ENCODE measurements around the gene ARHGEF17. TPM values are rescaled to one million over a fixed set of nuclear protein-coding genes. Genes with fewer than 3 reads are reported as not detected.

ARHGEF17 gene
- total RNA-seq, 2 donors from 2014 or later = 6.8 to 14.4 TPM

- DNase-seq (no peak), ATAC-seq (no peak)
- intact Hi-C loops (cut with DNase I, micrococcal nuclease) = loop anchor here in 1 of 2 donors (10.0 kb wide), 1 partner anchor 250 kb away; no protein-coding TSS in a partner anchor
Observed at GRCh38 chr11:73405146-73405510, 97.1 kb downstream of the ARHGEF17 start.

DNA sequence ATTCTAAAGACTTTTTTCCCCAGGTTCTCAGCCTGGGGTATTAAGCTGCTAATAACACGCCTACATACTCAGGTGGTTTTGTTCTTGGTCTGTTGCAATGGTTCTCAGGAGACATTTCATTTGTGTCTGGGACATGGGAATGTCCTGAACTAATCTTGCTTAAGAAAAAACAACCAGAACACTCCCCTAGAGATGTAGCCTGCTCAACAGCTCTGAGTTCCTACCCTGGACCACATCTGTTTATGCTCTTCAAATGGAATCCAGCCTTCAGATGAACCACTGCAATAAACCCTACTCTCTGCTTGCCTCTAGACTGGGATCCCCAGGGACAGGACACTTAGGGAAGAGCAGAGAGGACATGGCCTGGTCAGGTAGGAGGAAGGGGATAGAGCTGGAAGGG is 98.1 kb downstream of the ARHGEF17 start:
- intact Hi-C loops (cut with DNase I, micrococcal nuclease) = loop anchor here in 1 of 2 donors (10.0 kb wide), 1 partner anchor 249 kb away; no protein-coding TSS in a partner anchor
- ATAC-seq (no peak), DNase-seq (no peak)

- intact Hi-C loops (cut with DNase I, micrococcal nuclease) = loop anchor here in 1 of 2 donors (10.0 kb wide), 1 partner anchor 248 kb away; no protein-coding TSS in a partner anchor
- DNase-seq (no peak), ATAC-seq (no peak)
Observed at GRCh38 chr11:73406619-73407018, 98.5 kb downstream of the ARHGEF17 start.

GRCh38 chr11:73409431-73409830 is 101.4 kb downstream of the ARHGEF17 start:
- DNase-seq (no peak), ATAC-seq (no peak)
- intact Hi-C loops (cut with DNase I, micrococcal nuclease) = loop anchor here in 1 of 2 donors (10.0 kb wide), 1 partner anchor 245 kb away; no protein-coding TSS in a partner anchor

DNA sequence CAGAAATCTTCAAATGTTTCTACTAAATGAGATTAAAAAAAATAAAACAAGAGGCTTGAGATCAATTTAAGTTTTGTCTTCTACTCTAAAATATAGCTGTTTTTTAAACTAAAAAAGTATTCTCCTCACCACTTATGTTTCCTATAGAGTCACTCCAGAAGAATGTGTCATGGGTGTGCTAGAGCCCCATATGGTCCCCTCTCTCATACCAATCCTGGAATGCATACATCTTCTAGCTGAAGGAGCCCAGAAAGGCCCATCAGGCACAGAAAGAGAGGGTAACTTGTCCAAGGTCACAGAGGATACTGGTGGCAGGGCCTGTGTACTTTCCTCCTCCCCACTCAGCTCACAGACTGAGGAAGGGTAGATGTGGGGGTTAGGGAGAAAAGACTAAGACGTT is 102.6 kb downstream of the ARHGEF17 start:
- intact Hi-C loops (cut with DNase I, micrococcal nuclease) = no loop called here
- no peak for ATAC-seq
- no peak for DNase-seq

- intact Hi-C loops (cut with DNase I, micrococcal nuclease) = no loop called here
- DNase-seq (no peak), ATAC-seq (no peak)
Observed at GRCh38 chr11:73411031-73411430, 103.0 kb downstream of the ARHGEF17 start.

DNA sequence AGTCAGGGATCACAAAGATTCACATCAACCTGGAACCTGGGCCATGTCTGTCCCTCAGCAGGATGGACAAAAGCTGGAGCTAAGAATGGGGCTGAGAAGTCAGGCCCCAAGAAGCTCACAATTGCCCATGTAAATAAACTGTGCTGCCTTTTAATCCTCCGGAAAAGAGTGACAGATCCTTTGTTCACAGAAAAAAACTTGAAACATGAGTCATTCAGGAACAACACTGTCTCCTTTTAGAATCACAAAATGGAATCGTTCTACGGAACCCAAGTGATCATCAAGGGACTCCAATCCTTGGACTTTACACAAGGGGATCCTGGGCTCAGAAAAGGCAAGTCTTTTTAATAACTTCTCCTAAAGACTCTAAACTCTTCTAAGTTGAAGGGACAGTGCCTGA is 104.2 kb downstream of the ARHGEF17 start:
- intact Hi-C loops (cut with DNase I, micrococcal nuclease) = no loop called here
- ATAC-seq (no peak), DNase-seq (no peak)

DNA sequence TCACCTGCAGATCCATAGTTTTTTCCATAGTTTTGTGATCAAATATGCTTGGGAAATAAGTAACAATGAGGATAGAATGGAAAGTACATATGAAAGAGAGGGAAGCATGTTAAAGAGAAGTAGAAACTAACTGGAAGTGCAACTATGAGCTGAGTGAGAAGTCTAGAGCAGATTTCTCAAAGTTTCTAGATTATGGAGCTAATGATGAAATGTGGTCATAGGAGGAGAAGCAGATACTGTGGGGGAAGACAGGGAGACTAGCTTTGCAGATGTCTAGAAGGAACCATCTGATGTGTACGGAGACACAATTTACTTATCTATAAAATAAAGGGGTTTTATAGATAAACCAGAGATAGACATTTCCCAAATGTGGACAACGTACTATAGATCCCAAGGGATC is 105.2 kb downstream of the ARHGEF17 start:
- intact Hi-C loops (cut with DNase I, micrococcal nuclease) = no loop called here
- DNase-seq = no peak
- no peak for ATAC-seq

DNA sequence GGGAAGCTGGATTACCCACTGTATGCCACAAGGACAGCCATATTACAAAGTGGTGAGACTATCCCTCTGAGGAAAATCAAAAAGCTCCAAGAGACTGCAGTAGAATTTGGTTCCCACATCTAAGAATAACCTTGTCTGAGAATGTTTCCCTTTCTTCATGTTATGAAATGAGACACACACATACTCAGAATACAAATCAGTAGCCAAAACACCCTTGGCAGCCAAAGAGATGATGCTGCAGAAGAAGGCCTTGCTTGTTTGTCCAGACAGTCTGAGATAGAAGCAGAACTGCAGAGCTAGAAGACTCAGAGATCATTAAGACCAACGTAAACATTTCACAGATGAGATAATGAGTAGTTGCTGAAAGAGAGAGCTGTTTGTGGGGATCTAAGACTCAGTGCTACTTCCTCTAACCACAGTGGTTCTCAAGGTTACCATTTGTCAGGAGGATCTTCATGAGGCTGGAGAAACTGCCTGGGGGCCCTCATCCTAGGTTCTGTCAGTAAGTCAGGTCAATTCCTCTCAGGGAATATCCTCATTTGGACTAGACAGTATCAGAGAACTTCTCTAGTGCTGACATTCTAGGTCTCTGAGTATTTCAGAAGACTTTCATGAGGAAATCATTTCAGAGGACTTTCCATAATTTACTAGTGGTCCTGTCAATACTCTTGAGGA is 107.0 kb downstream of the ARHGEF17 start:
- intact Hi-C loops (cut with DNase I, micrococcal nuclease) = no loop called here
- DNase-seq = no peak
- ATAC-seq = no peak

GRCh38 chr11:73415854-73416615 is 108.0 kb downstream of the ARHGEF17 start:
- DNase-seq (no peak), ATAC-seq (no peak)
- intact Hi-C loops (cut with DNase I, micrococcal nuclease) = no loop called here

- ATAC-seq = no peak
- intact Hi-C loops (cut with DNase I, micrococcal nuclease) = no loop called here
Observed at GRCh38 chr11:73416786-73417185, 108.7 kb downstream of the ARHGEF17 start.

More at GRCh38 chr11:73416786-73417185, 108.7 kb downstream of the ARHGEF17 start:
- no peak for DNase-seq

Other genes starting within 250 kb of the ARHGEF17 start
- gene FCHSD2, start 166.0 kb upstream of the ARHGEF17 start, total RNA-seq = 10 to 100 TPM; 20.0 to 22.1 TPM
- 10 to 100 TPM; 14.5 to 20.4 TPM for gene P2RY2, start 90.0 kb upstream of the ARHGEF17 start, total RNA-seq
- 1 to 10 TPM; 1.5 to 1.8 TPM for gene P2RY6, start 35.9 kb upstream of the ARHGEF17 start, total RNA-seq
- gene RELT, start 68.1 kb downstream of the ARHGEF17 start, total RNA-seq = 1 to 10 TPM; 2.6 to 3.1 TPM

Measured in left colon (tissue), 2 donors.